K562 (cell line): ENCODE measurements around the gene HSPA5. TPM values are rescaled to one million over a fixed set of nuclear protein-coding genes. Genes with fewer than 3 reads are reported as not detected.

Experiments used
- ARID1B ChIP-seq: fragments of 450-650 bp; IDR thresholded peaks from 2 replicates; pipeline ENCODE4 v1.6.1; 2016; ENCODE audit warnings: antibody characterized with exemption, mild to moderate bottlenecking, inconsistent platforms
- IFI16 ChIP-seq: fragments of 250-450 bp; sonication (Bioruptor Pico); IDR thresholded peaks from 2 replicates; pipeline ENCODE4 v2.1.2; 2022; ENCODE audit warnings: mild to moderate bottlenecking, inconsistent platforms
- MCM2 ChIP-seq: fragments of 450-650 bp; IDR thresholded peaks from 2 replicates; pipeline ENCODE4 v1.6.1; 2017; ENCODE audit warnings: low read depth, mild to moderate bottlenecking
- MTA2 ChIP-seq: fragments of 450-650 bp; IDR thresholded peaks from 2 replicates; pipeline ENCODE4 v1.6.1; 2016; ENCODE audit warnings: low read depth
- NCOA1 ChIP-seq: fragments of 450-650 bp; IDR thresholded peaks from 2 replicates; pipeline ENCODE4 v1.6.1; 2016; ENCODE audit warnings: low read depth
- NR1H2 ChIP-seq: sonication (generic); formaldehyde crosslinking; IDR thresholded peaks from 2 replicates; pipeline ENCODE4 v1.4.0; 2020; ENCODE audit warnings: mild to moderate bottlenecking, missing genetic modification reagents
- PCBP2 ChIP-seq: fragments of 200-400 bp; formaldehyde crosslinking; IDR thresholded peaks from 2 replicates; pipeline ENCODE4 v1.6.1; 2018; ENCODE audit warnings: low read length, low read depth, mild to moderate bottlenecking, moderate library complexity; ENCODE audit not compliant: poor library complexity, severe bottlenecking
- PTBP1 ChIP-seq: fragments of 200-400 bp; formaldehyde crosslinking; IDR thresholded peaks from 2 replicates; pipeline ENCODE4 v1.6.1; 2017; ENCODE audit warnings: low read depth, low read length
- RFX5 ChIP-seq: IDR thresholded peaks from 2 replicates; pipeline ENCODE4 v1.6.1; 2011; ENCODE audit warnings: low read depth, mild to moderate bottlenecking, improper control_type of control experiment, low read length
- SLC30A9 ChIP-seq: fragments of 250-450 bp; sonication (Bioruptor Pico); IDR thresholded peaks from 2 replicates; pipeline ENCODE4 v1.8.0; 2022; ENCODE audit warnings: mild to moderate bottlenecking, moderate library complexity
- SP1 ChIP-seq: sonication (generic); formaldehyde crosslinking; IDR thresholded peaks from 2 replicates; pipeline ENCODE4 v1.8.1; 2022; ENCODE audit warnings: mild to moderate bottlenecking, missing genetic modification reagents
- TOE1 ChIP-seq, 2 experiments: fragments of 450-650 bp in 1 of 2; sonication (generic) in 1 of 2; formaldehyde crosslinking in 1 of 2; IDR thresholded peaks; 2 replicates each; pipeline versions ENCODE4 v1.7.1 to v1.8.0; 2016 to 2022; ENCODE audit warnings: borderline replicate concordance in 2 of 2, mild to moderate bottlenecking in 2 of 2, antibody characterized with exemption in 1 of 2, inconsistent platforms in 1 of 2, low read depth in 1 of 2, missing genetic modification reagents in 1 of 2, moderate library complexity in 1 of 2
- ZNF133 ChIP-seq: fragments of 250-450 bp; sonication (Bioruptor Pico); IDR thresholded peaks from 2 replicates; pipeline ENCODE4 v1.4.0; 2020; ENCODE audit warnings: mild to moderate bottlenecking
- ZNF143 ChIP-seq: sonication (generic); formaldehyde crosslinking; IDR thresholded peaks from 2 replicates; pipeline ENCODE4 v1.9.0; 2022; ENCODE audit warnings: mild to moderate bottlenecking, missing genetic modification reagents
- ZNF41 ChIP-seq: fragments of 250-450 bp; sonication (Bioruptor Pico); conservative IDR thresholded peaks from 2 replicates; pipeline ENCODE4 v1.4.0; 2020; ENCODE audit warnings: mild to moderate bottlenecking
- ZNF76 ChIP-seq: fragments of 250-450 bp; sonication (Bioruptor Pico); IDR thresholded peaks from 2 replicates; pipeline ENCODE4 v1.4.0; 2020; ENCODE audit warnings: mild to moderate bottlenecking, moderate library complexity, borderline replicate concordance
- polyA plus RNA-seq, 8 experiments: library from polyadenylated mRNA; depleted of rRNA in 4 of 8; stranded (reverse) in 5 of 8; unstranded in 3 of 8; fragments of >200 nt; fragmentation: Nextera tagmentation in 2 of 8; fragmentation: Illumina TruSeq in 1 of 8; extraction: Ambion mirVana in 2 of 8; extraction: Trizol in 1 of 8; gene quantifications; 2 replicates each; pipeline versions ENCODE4 v1.2.1 to v1.2.3, GENCODE V29; 2011 to 2014; ENCODE audit warnings: inconsistent platforms in 1 of 8, missing spikeins in 1 of 8
- total RNA-seq, 7 experiments: library from RNA; depleted of rRNA in 6 of 7; stranded (reverse); fragments of >200 nt in 6 of 7; fragmentation: Illumina TruSeq in 2 of 7; extraction: Trizol in 2 of 7; gene quantifications; 2 replicates each; pipeline versions ENCODE4 v1.2.1 to v1.2.3, GENCODE V29; 2011 to 2021; ENCODE audit warnings: low replicate concordance in 1 of 7
- TF ChIP-seq, protein P1 (sequence below): fragments of 450-650 bp; formaldehyde crosslinking; IDR thresholded peaks from 2 replicates; pipeline ENCODE4 v1.4.0; 2022; ENCODE audit warnings: mild to moderate bottlenecking, moderate library complexity
- TF ChIP-seq, protein P2 (sequence below): sonication (generic); formaldehyde crosslinking; IDR thresholded peaks from 2 replicates; pipeline ENCODE4 v1.8.0; 2022; ENCODE audit warnings: mild to moderate bottlenecking, missing genetic modification reagents
- TF ChIP-seq, protein P3 (sequence below): sonication (generic); formaldehyde crosslinking; IDR thresholded peaks from 2 replicates; pipeline ENCODE4 v1.8.0; 2022; ENCODE audit warnings: mild to moderate bottlenecking, missing genetic modification reagents
- TF ChIP-seq, protein P4 (sequence below): sonication (generic); formaldehyde crosslinking; IDR thresholded peaks from 2 replicates; pipeline ENCODE4 v1.8.0; 2022; ENCODE audit warnings: mild to moderate bottlenecking, missing genetic modification reagents
- TF ChIP-seq, protein P5 (sequence below): IDR thresholded peaks from 2 replicates; pipeline ENCODE4 v1.6.1; 2016; ENCODE audit warnings: missing genetic modification characterization, missing compliant biosample characterization

Gene HSPA5
- total and polyA plus RNA-seq, 9 of the 15 experiments (the other 6 are each of a cell fraction or from before 2014, with no cell fraction given), result 48.0 to 265 (median 113) TPM

DNA sequence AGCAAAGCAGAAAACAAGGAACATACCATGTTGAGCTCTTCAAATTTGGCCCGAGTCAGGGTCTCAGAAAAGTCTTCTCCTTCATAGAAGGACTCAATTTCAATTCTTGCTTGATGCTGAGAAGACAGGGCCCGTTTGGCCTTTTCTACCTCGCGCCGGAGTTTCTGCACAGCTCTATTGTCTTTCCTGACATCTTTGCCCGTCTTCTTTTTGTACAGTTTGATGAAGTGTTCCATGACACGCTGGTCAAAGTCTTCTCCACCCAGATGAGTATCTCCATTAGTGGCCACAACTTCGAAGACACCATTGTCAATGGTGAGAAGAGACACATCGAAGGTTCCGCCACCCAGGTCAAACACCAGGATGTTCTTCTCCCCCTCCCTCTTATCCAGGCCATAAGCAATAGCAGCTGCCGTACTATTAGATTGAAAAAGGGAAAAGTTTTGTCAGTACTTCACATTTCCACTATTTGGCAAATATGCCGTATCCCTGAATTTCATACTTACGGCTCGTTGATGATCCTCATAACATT lies 2.2 kb downstream of the HSPA5 start (continued):
- TF ChIP-seq PCBP2 (no peak), PTBP1 (no peak), TOE1 (IDR thresholded peaks at IDR 0.05; ENCODE audit: borderline replicate concordance) (no peak), TOE1 (CRISPR knock-in tag; IDR thresholded peaks at IDR 0.05; ENCODE audit: borderline replicate concordance, low read depth) (peak; percentile 77; the same call in 1 of the 2 replicates), ZNF41 (CRISPR knock-in tag) (no peak), IFI16 (no peak), MTA2 (no peak), ZNF76 (no peak), ZNF143 (0 out of 2 replicates have a peak, but pooled peaks have one; percentile 37), ZNF133 (CRISPR knock-in tag) (no peak), MCM2 (no peak), RFX5 (no peak), SP1 (CRISPR knock-in tag) (peak; percentile 37; the same call in 1 of the 2 replicates), ARID1B (no peak), NCOA1 (no peak), SLC30A9 (CRISPR knock-in tag) (no peak), NR1H2 (CRISPR knock-in tag) (no peak)
- TF ChIP-seq, protein P1, sequence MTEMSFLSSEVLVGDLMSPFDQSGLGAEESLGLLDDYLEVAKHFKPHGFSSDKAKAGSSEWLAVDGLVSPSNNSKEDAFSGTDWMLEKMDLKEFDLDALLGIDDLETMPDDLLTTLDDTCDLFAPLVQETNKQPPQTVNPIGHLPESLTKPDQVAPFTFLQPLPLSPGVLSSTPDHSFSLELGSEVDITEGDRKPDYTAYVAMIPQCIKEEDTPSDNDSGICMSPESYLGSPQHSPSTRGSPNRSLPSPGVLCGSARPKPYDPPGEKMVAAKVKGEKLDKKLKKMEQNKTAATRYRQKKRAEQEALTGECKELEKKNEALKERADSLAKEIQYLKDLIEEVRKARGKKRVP (CRISPR knock-in tag), result no peak
- TF ChIP-seq, protein P2, sequence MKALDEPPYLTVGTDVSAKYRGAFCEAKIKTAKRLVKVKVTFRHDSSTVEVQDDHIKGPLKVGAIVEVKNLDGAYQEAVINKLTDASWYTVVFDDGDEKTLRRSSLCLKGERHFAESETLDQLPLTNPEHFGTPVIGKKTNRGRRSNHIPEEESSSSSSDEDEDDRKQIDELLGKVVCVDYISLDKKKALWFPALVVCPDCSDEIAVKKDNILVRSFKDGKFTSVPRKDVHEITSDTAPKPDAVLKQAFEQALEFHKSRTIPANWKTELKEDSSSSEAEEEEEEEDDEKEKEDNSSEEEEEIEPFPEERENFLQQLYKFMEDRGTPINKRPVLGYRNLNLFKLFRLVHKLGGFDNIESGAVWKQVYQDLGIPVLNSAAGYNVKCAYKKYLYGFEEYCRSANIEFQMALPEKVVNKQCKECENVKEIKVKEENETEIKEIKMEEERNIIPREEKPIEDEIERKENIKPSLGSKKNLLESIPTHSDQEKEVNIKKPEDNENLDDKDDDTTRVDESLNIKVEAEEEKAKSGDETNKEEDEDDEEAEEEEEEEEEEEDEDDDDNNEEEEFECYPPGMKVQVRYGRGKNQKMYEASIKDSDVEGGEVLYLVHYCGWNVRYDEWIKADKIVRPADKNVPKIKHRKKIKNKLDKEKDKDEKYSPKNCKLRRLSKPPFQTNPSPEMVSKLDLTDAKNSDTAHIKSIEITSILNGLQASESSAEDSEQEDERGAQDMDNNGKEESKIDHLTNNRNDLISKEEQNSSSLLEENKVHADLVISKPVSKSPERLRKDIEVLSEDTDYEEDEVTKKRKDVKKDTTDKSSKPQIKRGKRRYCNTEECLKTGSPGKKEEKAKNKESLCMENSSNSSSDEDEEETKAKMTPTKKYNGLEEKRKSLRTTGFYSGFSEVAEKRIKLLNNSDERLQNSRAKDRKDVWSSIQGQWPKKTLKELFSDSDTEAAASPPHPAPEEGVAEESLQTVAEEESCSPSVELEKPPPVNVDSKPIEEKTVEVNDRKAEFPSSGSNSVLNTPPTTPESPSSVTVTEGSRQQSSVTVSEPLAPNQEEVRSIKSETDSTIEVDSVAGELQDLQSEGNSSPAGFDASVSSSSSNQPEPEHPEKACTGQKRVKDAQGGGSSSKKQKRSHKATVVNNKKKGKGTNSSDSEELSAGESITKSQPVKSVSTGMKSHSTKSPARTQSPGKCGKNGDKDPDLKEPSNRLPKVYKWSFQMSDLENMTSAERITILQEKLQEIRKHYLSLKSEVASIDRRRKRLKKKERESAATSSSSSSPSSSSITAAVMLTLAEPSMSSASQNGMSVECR, result 0 out of 2 replicates have a peak, but pooled peaks have one; percentile 61
- TF ChIP-seq, protein P3, sequence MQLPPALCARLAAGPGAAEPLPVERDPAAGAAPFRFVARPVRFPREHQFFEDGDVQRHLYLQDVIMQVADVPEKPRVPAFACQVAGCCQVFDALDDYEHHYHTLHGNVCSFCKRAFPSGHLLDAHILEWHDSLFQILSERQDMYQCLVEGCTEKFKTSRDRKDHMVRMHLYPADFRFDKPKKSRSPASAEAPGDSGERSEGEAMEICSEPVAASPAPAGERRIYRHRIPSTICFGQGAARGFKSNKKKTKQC, result 0 out of 2 replicates have a peak, but pooled peaks have one; percentile 12
- TF ChIP-seq, protein P4, sequence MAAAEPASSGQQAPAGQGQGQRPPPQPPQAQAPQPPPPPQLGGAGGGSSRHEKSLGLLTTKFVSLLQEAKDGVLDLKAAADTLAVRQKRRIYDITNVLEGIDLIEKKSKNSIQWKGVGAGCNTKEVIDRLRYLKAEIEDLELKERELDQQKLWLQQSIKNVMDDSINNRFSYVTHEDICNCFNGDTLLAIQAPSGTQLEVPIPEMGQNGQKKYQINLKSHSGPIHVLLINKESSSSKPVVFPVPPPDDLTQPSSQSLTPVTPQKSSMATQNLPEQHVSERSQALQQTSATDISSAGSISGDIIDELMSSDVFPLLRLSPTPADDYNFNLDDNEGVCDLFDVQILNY (CRISPR knock-in tag), result 0 out of 2 replicates have a peak, but pooled peaks have one; percentile 7
- TF ChIP-seq, protein P5, sequence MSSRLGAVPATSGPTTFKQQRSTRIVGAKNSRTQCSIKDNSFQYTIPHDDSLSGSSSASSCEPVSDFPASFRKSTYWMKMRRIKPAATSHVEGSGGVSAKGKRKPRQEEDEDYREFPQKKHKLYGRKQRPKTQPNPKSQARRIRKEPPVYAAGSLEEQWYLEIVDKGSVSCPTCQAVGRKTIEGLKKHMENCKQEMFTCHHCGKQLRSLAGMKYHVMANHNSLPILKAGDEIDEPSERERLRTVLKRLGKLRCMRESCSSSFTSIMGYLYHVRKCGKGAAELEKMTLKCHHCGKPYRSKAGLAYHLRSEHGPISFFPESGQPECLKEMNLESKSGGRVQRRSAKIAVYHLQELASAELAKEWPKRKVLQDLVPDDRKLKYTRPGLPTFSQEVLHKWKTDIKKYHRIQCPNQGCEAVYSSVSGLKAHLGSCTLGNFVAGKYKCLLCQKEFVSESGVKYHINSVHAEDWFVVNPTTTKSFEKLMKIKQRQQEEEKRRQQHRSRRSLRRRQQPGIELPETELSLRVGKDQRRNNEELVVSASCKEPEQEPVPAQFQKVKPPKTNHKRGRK (tag), result no peak
